Heart right ventricle (tissue), 16 donors: ENCODE data around the gene ZNF248. TPM values are rescaled to one million over a fixed set of nuclear protein-coding genes. Genes with fewer than 3 reads are reported as not detected.

Experiments used
- ATAC-seq, 8 donors: fragments of 200-7000 bp; cut with Tn5 transposase; one replicate each; pipeline ENCODE4 v1.9.1; 2020; ENCODE audit warnings: mild to moderate bottlenecking in 8 of 8, moderate library complexity in 8 of 8, moderate number of reproducible peaks in 1 of 8
- DNase-seq, 2 donors: peaks; one replicate each; pipeline ENCODE4 v3.0.0-alpha.2; 2020
- H3K27ac ChIP-seq, 10 donors: fragments of 200-600 bp; sonication (generic) in 2 of 10; one replicate each; pipeline versions ENCODE4 v1.5.0 to v1.8.0; 2020 to 2022; ENCODE audit warnings: mild to moderate bottlenecking in 3 of 10
- H3K27me3 ChIP-seq, 7 donors: fragments of 200-600 bp; one replicate each; pipeline ENCODE4 v1.8.0; 2021 to 2022; ENCODE audit warnings: mild to moderate bottlenecking in 2 of 7
- H3K36me3 ChIP-seq, 9 donors: fragments of 200-600 bp; sonication (generic) in 1 of 9; one replicate each; pipeline versions ENCODE4 v1.5.0 to v1.8.0; 2020 to 2022; ENCODE audit warnings: mild to moderate bottlenecking in 2 of 9
- H3K4me1 ChIP-seq, 9 donors: fragments of 200-600 bp; sonication (generic) in 1 of 9; one replicate each; pipeline versions ENCODE4 v1.5.0 to v1.8.0; 2020 to 2022; ENCODE audit warnings: mild to moderate bottlenecking in 4 of 9
- H3K4me3 ChIP-seq, 10 donors: fragments of 200-600 bp; sonication (generic) in 2 of 10; one replicate each; pipeline versions ENCODE4 v1.5.0 to v1.8.0; 2020 to 2022; ENCODE audit warnings: mild to moderate bottlenecking in 7 of 10, moderate library complexity in 2 of 10
- H3K9me3 ChIP-seq, 11 donors: fragments of 200-600 bp in 10 of 11; sonication (generic) in 2 of 11; one replicate each; pipeline versions ENCODE4 v1.5.0 to v1.8.0; 2013 to 2022; ENCODE audit warnings: mild to moderate bottlenecking in 2 of 11, control low read depth in 1 of 11, moderate library complexity in 1 of 11
- WGBS, 2 donors: extraction: QIAGEN DNeasy Blood & Tissue Kit; methylation state at CpG; one replicate each; pipeline ENCODE4 v1.1.7; 2013; ENCODE audit warnings: inconsistent platforms in 1 of 2; 5-methylcytosine and 5-hydroxymethylcytosine counted together
- intact Hi-C, 10 donors: fragments of 100-400 bp; cut with DNase I; formaldehyde crosslinking; loops; one replicate each; pipeline versions ENCODE4 v1.11.1 to v1.14.2; 2022
- polyA plus RNA-seq, 2 donors: library from polyadenylated mRNA; stranded (reverse); fragments of 200-250 nt; gene quantifications; one replicate each; pipeline ENCODE4 v1.2.3, GENCODE V29; 2013
- total RNA-seq, 10 donors: library from RNA; stranded (reverse); fragmentation: NEBNext Ultra II Directional in 3 of 10; extraction: Animal tissue kit (Norgen Biotek cat#: 25700) in 3 of 10; gene quantifications; one replicate each; pipeline versions ENCODE4 v1.2.1 to v1.2.4, GENCODE V29; 2021 to 2023
- TF ChIP-seq, protein P1 (sequence below), 9 donors: fragments of 200-600 bp; sonication (generic) in 2 of 9; IDR thresholded peaks; one replicate each; pipeline versions ENCODE4 v1.5.0 to v1.8.0; 2021 to 2022; ENCODE audit warnings: antibody characterized with exemption in 9 of 9, mild to moderate bottlenecking in 5 of 9, moderate library complexity in 1 of 9
- donor health status: Arrhythmogenic right ventricular cardiomyopathy.
- donor health status: ischemic (EF 13 %, LVEDD 7.1; RV severe dilation, severe dysfunction).
- donor health status: healthy with polysubstance abuse.
- donor health status: DM: no; HTN: yes; CAD: no.
- donor health status: DM: no; HTN: no; CAD: no.
- donor health status: ischemic (EF 25% LVEDD 6.9; RV normal size, moderate dysfunction).
- donor health status: ischemic (EF 25% LVEDD 5.7; RV mildly dilated, moderate dysfunction).
- donor health status: healthy.
- donor health status: DM: yes; HTN: yes; CAD: no.
- donor health status: Ischemic cardiomyopathy.
- donor health status: ischemic (EF 35%, LVEDD 5.7; RV mildly dilated, moderate dysfunction).
- donor health status: nonischemic (EF 11% LVEDD 7.7; RV severe dilation, severe dysfunction).
- donor health status: DM: yes; HTN: yes; CAD: no.
- donor health status: PGD.
- donor health status: ischemic (EF 29% LVEDD 5.4; RV normal size, mild dysfunction).
- donor health status: nonischemic (EF 23%, LVEDD 6.1; RV moderate dilation, normal function).

ZNF248 gene
- total and polyA plus RNA-seq, 12 donors: 3.8 to 13.9 (median 8.8) TPM

DNA sequence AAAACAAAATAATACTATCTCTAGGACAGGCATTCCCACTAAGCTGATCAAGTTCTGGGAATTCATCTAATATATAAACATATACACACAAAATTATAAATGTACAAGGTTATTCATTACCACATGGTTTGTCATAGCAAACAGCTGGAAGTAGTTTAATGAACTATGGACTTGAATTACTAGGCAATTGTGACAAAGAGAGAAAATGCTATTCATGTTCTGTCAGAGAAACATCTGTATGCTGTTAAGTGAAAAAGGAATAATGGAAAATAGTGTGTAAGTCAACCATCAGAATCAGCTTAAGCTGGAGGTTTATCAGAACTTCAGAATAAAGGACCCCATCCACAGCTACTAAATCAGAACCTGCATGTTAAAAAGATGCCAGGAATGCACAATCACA, 2.8 kb downstream of the ZNF248 start:
- intact Hi-C loops: loop anchor here in 8 of 10 donors (5.0 to 10.0 kb wide), 7 partner anchors 120 to 500 kb away; partner anchors contain the start of genes ZNF25 (in 5 of the 8), ZNF37A (in 5 of the 8) and ZNF33A (in 2 of the 8)
- TF ChIP-seq, protein P1, sequence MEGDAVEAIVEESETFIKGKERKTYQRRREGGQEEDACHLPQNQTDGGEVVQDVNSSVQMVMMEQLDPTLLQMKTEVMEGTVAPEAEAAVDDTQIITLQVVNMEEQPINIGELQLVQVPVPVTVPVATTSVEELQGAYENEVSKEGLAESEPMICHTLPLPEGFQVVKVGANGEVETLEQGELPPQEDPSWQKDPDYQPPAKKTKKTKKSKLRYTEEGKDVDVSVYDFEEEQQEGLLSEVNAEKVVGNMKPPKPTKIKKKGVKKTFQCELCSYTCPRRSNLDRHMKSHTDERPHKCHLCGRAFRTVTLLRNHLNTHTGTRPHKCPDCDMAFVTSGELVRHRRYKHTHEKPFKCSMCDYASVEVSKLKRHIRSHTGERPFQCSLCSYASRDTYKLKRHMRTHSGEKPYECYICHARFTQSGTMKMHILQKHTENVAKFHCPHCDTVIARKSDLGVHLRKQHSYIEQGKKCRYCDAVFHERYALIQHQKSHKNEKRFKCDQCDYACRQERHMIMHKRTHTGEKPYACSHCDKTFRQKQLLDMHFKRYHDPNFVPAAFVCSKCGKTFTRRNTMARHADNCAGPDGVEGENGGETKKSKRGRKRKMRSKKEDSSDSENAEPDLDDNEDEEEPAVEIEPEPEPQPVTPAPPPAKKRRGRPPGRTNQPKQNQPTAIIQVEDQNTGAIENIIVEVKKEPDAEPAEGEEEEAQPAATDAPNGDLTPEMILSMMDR (IDR thresholded peaks at IDR 0.05): no peak
- Histone ChIP-seq H3K4me3 (no peak overlapping the region), H3K9me3 (no peaks in the 10 kb centered on the region), H3K4me1 (peaks cover 0 to 36% (median 32%) of the 10 kb centered on the region in 9 donors), H3K36me3 (peaks cover 0 to 12% (median 0%) of the 10 kb centered on the region in 9 donors), H3K27ac (no peak overlapping the region), H3K27me3 (no peaks in the 10 kb centered on the region)
- no peak for DNase-seq
- ATAC-seq: no peak

DNA sequence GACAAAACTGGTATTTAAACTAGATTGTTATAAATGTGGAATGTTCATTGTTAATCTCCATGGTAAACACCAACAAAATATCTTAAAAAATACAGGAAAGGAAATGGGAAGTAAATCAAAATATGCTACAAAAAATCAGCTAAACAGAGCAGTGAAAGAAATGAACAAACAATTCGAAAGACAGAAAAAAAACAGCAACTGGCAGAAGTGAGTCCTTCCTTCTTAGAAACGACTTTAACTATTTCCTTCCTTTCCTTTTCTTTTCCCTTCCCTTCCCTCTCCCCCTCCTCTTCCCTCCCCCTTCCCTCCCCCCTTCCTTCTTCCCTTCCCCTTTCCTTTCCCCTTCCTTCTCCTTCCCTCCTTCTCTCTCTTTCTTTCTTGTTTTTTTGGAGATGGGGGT, 12.8 kb downstream of the ZNF248 start:
- no peaks in the 10 kb centered on the region for H3K27me3 ChIP-seq
- intact Hi-C loops: no loop called here
- TF ChIP-seq, protein P1 (IDR thresholded peaks at IDR 0.05): no peak
- no peak overlapping the region for H3K4me3 ChIP-seq
- peaks cover 0 to 43% (median 3%) of the 10 kb centered on the region in 9 donors for H3K36me3 ChIP-seq
- no peak overlapping the region for H3K27ac ChIP-seq
- DNase-seq (no peak), ATAC-seq (no peak)
- WGBS, 2 donors: 50 to 74% methylated on average over 2 of the region's 2 CpGs
- H3K4me1 ChIP-seq: no peaks in the 10 kb centered on the region
- peaks cover 0 to 17% (median 6%) of the 10 kb centered on the region in 11 donors for H3K9me3 ChIP-seq

DNA sequence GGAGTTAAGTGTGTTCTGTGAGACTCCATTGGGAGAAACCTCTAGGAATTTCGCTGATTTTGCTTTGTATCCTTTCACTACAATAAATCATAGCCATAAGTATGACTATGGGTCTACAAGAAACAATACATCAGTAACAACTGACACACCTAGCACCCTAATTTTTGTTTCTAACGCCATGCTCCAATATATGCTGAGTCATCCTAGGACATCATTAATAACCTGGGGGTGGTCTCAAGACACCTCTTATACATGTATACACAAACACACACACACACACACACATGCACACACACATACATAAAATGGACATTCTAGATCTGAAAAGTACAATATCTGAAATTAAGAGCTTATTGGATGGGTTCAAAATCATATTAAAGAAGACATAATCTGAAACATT, 18.2 kb downstream of the ZNF248 start:
- Histone ChIP-seq H3K4me3 (no peak overlapping the region), H3K9me3 (peaks cover 0 to 26% (median 5%) of the 10 kb centered on the region in 11 donors), H3K36me3 (peaks cover 0 to 67% (median 27%) of the 10 kb centered on the region in 9 donors), H3K27ac (no peak overlapping the region), H3K27me3 (no peaks in the 10 kb centered on the region), H3K4me1 (no peaks in the 10 kb centered on the region)
- ATAC-seq: no peak
- intact Hi-C loops: no loop called here
- TF ChIP-seq, protein P1 (IDR thresholded peaks at IDR 0.05): no peak
- no peak for DNase-seq
- WGBS, 2 donors: 97 to 100% methylated on average over 2 of the region's 2 CpGs

DNA sequence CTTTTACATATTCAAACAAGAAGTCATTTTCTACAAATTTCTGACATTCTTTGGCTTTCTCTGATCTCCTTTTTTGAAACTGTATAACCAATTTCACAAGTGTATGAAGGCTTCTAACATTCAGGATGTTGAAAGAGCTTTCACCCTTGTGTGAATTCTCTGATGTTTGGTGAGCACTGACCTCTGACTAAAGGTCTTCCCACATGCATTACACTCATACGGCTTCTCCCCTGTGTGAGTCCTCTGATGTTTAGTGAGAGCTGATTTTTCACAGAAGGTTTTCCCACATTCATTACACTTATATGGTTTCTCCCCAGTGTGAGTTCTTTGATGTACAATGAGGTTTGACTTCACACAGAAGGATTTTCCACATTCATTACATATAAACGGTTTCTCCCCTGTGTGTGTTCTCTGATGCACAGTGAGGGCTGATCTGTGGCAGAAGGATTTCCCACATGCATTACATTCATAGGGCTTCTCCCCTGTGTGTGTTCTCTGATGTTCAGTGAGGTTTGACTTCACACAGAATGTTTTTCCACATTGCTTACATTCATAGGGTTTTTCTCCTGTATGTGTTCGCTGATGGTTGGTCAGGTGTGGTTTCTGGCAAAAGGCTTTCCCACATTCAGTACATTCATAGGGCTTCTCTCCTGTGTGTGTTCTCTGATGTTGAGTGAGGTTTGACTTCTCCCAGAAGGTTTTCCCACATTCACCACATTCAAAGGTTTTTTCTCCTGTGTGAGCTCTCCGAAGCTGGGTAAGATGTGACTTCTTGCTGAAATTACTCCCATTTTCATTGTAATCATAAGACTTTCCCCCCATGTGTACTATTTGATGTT, 25.7 kb downstream of the ZNF248 start:
- H3K9me3 ChIP-seq: peaks cover 0 to 90% (median 31%) of the 10 kb centered on the region in 11 donors

More for the DNA sequence above, 25.7 kb downstream of the ZNF248 start:
- Histone ChIP-seq H3K4me1 (no peaks in the 10 kb centered on the region), H3K27me3 (no peaks in the 10 kb centered on the region), H3K27ac (no peak overlapping the region), H3K36me3 (peaks cover 0 to 100% (median 71%) of the 10 kb centered on the region in 9 donors), H3K4me3 (no peak overlapping the region)
- TF ChIP-seq, protein P1 (IDR thresholded peaks at IDR 0.05): no peak
- no peak for DNase-seq
- intact Hi-C loops: no loop called here
- ATAC-seq: no peak
- 87 to 97% methylated on average over 4 of the region's 4 CpGs for WGBS, 2 donors
